Osteocyte (in vitro differentiated cells): Measurements from ENCODE around the gene PLEKHA3. TPM values are rescaled to one million over a fixed set of nuclear protein-coding genes. Genes with fewer than 3 reads are reported as not detected.

ENCODE experiments used
- DNase-seq: peaks from one replicate; pipeline ENCODE4 v3.0.0; 2021; ENCODE audit warnings: mixed read lengths; ENCODE audit not compliant: unreplicated experiment; ENCODE audit errors: extremely low spot score
- H3K27ac Mint-ChIP-seq: one replicate; pipeline ENCODE4 v1.8.0; 2021; ENCODE audit warnings: mild to moderate bottlenecking, mixed read lengths; ENCODE audit not compliant: unreplicated experiment
- H3K27me3 Mint-ChIP-seq: one replicate; pipeline ENCODE4 v1.8.0; 2021; ENCODE audit warnings: mixed read lengths; ENCODE audit not compliant: unreplicated experiment
- H3K36me3 Mint-ChIP-seq: one replicate; pipeline ENCODE4 v1.8.0; 2021; ENCODE audit warnings: mixed read lengths; ENCODE audit not compliant: unreplicated experiment
- H3K4me1 Mint-ChIP-seq: one replicate; pipeline ENCODE4 v1.8.0; 2021; ENCODE audit warnings: mixed read lengths; ENCODE audit not compliant: unreplicated experiment
- H3K4me3 Mint-ChIP-seq: one replicate; pipeline ENCODE4 v1.8.0; 2021; ENCODE audit warnings: mild to moderate bottlenecking, moderate library complexity, mixed read lengths; ENCODE audit not compliant: unreplicated experiment
- H3K9me3 Mint-ChIP-seq: one replicate; pipeline ENCODE4 v1.8.0; 2021; ENCODE audit warnings: mixed read lengths; ENCODE audit not compliant: unreplicated experiment
- total RNA-seq: library from RNA; stranded (reverse); gene quantifications from 2 replicates; pipeline ENCODE4 v1.2.1, GENCODE V29; 2021
- TF ChIP-seq, protein P1 (sequence below): fragments of 200-600 bp; sonication (generic); IDR thresholded peaks from 2 replicates; pipeline ENCODE4 v1.5.0; 2021; ENCODE audit warnings: antibody characterized with exemption, mild to moderate bottlenecking, moderate library complexity

Gene PLEKHA3
- total RNA-seq, 1 donor from 2014 or later = 29.1 TPM

DNA sequence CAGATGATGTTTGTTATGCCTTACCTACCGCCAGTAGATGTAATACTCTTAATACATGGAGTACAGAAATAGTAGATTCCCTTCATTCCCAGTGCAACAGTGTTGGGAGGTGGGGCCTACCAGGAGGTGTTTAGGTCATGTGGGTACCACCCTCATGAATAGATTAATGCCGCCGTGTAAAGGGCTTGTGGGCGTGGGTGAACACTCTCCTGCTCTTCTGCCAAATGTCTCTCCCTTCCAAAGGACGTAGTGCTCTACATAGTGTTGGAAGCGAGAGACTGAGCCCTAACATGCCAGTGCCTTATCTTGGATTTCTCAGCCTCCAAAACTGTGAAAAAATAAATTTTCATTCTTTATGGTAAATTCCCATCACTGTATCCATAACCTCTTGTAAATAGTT lies 30.1 kb downstream of the PLEKHA3 start:
- Mint-ChIP-seq H3K27me3 (no peaks in the 10 kb centered on the region), H3K9me3 (no peaks in the 10 kb centered on the region), H3K4me3 (no peak overlapping the region), H3K4me1 (no peaks in the 10 kb centered on the region), H3K27ac (no peak overlapping the region), H3K36me3 (peaks cover 27% of the 10 kb centered on the region)
- TF ChIP-seq, protein P1, sequence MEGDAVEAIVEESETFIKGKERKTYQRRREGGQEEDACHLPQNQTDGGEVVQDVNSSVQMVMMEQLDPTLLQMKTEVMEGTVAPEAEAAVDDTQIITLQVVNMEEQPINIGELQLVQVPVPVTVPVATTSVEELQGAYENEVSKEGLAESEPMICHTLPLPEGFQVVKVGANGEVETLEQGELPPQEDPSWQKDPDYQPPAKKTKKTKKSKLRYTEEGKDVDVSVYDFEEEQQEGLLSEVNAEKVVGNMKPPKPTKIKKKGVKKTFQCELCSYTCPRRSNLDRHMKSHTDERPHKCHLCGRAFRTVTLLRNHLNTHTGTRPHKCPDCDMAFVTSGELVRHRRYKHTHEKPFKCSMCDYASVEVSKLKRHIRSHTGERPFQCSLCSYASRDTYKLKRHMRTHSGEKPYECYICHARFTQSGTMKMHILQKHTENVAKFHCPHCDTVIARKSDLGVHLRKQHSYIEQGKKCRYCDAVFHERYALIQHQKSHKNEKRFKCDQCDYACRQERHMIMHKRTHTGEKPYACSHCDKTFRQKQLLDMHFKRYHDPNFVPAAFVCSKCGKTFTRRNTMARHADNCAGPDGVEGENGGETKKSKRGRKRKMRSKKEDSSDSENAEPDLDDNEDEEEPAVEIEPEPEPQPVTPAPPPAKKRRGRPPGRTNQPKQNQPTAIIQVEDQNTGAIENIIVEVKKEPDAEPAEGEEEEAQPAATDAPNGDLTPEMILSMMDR = no peak
- no peak for DNase-seq

- Mint-ChIP-seq H3K27ac (no peak overlapping the region), H3K36me3 (peaks cover 23% of the 10 kb centered on the region), H3K4me3 (no peak overlapping the region), H3K4me1 (no peaks in the 10 kb centered on the region), H3K9me3 (no peaks in the 10 kb centered on the region), H3K27me3 (no peaks in the 10 kb centered on the region)
- TF ChIP-seq, protein P1 = no peak
- DNase-seq = no peak
Measured at GRCh38 chr2:178512484-178512883, 32.2 kb downstream of the PLEKHA3 start.

GRCh38 chr2:178513876-178514275 lies 33.6 kb downstream of the PLEKHA3 start:
- Mint-ChIP-seq H3K27ac (no peak overlapping the region), H3K36me3 (peaks cover 23% of the 10 kb centered on the region), H3K9me3 (no peaks in the 10 kb centered on the region), H3K27me3 (no peaks in the 10 kb centered on the region), H3K4me3 (no peak overlapping the region), H3K4me1 (no peaks in the 10 kb centered on the region)
- DNase-seq = no peak
- TF ChIP-seq, protein P1 = no peak

- no peaks in the 10 kb centered on the region for H3K9me3 Mint-ChIP-seq
- no peak overlapping the region for H3K4me3 Mint-ChIP-seq
- H3K27me3 Mint-ChIP-seq = no peaks in the 10 kb centered on the region
- peaks cover 18% of the 10 kb centered on the region for H3K36me3 Mint-ChIP-seq
- H3K4me1 Mint-ChIP-seq = no peaks in the 10 kb centered on the region
- DNase-seq = no peak
- H3K27ac Mint-ChIP-seq = no peak overlapping the region
- TF ChIP-seq, protein P1 = no peak
Measured at GRCh38 chr2:178514664-178515063, 34.4 kb downstream of the PLEKHA3 start.

GRCh38 chr2:178517496-178517895 lies 37.2 kb downstream of the PLEKHA3 start:
- Mint-ChIP-seq H3K4me3 (no peak overlapping the region), H3K36me3 (peaks cover 14% of the 10 kb centered on the region), H3K9me3 (no peaks in the 10 kb centered on the region), H3K4me1 (no peaks in the 10 kb centered on the region), H3K27me3 (no peaks in the 10 kb centered on the region), H3K27ac (no peak overlapping the region)
- TF ChIP-seq, protein P1 = no peak
- no peak for DNase-seq
